ENCODE measurements around the gene HIF1AN.
"Not testable (repeated sequence)": the region's sequence is repeated elsewhere in the genome, so short reads cannot be mapped to it uniquely, and the experiment has no call there.

Gene HIF1AN

GRCh38 chr10:100567249-100567648 is 31.5 kb downstream of the HIF1AN start:
- DNase-seq (ENCODE audit: low read depth, low spot score) = no peak

- no peak for DNase-seq (ENCODE audit: low read depth, low spot score)
These were observed 32.1 kb downstream of the HIF1AN start for GRCh38 chr10:100567826-100568225.

DNA sequence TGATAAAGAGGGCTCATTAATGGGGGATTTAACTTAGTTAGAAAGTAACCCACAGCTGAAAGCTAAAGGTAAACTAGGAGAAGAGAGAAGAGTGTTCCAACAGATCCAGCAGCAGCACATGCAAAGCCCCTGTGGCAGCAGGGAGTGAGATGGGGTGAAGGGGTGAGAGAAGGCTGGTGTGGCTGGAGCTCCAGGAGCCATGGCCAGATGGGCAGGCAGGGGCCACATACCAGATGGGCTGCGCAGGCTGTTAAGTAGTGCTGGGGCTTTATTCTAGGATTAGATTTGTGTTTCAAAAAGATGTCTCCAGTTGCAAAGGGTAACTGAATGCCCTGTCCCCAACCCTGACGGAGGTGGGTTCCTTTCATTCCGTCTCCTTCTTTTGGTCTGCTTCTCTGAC is 33.2 kb downstream of the HIF1AN start:
- no peak for DNase-seq (ENCODE audit: low read depth, low spot score)

DNA sequence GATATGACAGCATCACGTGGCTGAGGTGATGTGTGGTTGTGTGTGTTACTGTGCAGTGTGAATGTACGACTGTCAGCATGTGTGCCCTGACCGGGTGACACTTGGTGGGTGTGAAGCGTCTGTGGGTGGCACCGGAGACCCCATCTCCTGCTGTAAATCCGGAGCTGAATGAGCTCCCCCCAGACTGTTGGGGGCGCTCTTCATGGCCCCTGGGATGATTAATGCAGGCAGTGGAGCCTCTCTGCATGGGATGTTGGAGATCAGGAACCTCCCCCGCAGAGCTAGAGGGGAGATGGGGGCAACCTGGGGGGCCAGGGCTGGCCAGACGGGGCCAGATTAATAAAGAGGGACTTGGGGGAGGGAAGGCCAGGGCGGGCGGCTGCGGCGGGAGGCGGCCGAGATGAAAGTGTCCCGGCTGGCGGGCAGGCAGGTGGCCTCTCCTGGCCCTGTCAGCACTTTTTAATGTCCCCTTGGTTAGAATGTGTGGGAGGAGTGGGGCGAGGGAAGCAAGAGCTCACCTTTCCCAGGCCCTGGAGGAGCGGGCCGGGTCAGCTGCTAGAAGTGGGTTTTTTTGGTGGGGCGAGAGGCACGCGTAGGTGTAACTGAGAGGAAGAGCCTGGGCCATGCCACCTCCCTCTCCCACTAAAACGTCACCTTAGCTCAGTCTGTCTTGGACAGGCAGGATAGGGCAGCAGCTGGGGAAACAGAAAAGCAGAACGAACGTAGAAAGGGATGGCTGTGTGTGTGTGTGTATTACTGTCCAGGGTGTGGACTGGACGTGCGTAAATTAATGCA is 34.1 kb downstream of the HIF1AN start:
- no peak for DNase-seq (ENCODE audit: low read depth, low spot score)

DNA sequence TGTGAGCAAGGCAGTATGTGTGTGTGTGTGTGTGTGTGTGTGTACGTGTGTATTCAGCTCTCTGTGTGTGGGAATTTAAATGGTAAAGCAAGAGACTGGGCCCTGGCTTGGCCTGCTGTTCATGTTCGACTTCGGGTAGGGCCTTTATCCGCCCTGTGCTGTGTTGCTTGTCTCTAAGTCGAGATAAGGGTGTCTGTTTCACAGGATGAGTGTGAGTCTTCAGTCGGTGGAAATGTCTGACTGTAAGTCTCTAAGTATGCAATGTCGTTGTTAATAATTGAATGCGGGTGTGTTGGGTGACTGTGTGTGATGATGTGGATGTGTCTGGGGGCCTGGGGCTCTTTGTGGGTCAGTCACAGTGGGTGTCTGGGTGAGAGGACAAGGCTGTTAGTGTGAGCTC is 34.8 kb downstream of the HIF1AN start:
- no peak for DNase-seq (ENCODE audit: low read depth, low spot score)

GRCh38 chr10:100571084-100571856 is 35.5 kb downstream of the HIF1AN start:
- DNase-seq (ENCODE audit: low read depth, low spot score) = no peak

- not testable (repeated sequence) for DNase-seq (ENCODE audit: low read depth, low spot score)
These were observed 39.4 kb downstream of the HIF1AN start for GRCh38 chr10:100575146-100575545.

DNA sequence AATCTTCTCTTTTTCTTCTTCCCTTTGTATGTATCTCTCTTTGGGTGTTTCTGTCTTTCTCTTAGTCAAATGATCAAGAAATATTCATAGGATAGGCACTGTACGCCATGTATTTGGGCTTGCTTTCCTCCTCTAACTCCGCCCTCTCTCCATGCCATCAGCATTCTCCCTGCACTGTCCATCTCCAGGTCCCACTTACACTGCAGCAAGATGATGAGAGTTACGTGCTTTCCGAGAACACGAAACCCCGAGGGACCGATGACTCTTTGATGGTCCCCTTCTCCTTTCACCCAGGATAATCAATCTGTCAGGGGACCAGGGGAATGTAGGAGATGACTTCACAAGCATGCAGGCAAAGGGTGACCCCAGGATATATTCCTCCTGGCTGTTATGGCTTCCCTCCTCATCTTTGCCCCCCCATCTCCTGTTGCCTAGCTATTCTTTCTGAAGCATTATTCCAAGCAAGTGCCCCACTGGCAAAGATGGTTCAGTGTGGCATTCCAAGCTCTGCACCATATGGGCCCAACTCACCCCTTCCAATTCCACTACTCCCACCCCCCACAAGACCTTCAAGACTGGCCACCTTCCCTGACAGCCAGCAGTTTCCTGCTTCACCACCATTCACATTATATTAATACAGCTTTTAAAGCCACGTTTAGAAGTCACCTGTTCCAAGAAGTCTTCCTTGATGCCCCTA is 40.0 kb downstream of the HIF1AN start:
- no peak for DNase-seq (ENCODE audit: low read depth, low spot score)

DNA sequence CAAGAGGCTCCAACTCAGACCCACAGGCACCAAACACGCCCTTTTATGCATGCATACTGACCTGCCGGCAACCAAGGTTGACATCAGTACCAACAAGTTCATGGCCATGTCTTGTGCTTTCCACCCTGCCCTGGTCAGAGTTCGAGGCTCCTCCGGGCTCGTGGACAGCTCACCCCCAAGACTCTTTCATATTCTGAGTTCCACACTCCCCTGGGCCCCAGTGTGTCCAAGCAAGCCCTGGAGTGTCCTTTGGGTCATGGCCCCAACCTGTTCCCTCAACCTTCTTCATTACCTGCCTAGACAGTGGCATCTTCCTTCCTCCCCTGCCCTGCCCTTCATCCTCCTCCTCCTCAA is 40.5 kb downstream of the HIF1AN start:
- no peak for DNase-seq (ENCODE audit: low read depth, low spot score)

GRCh38 chr10:100579261-100580090 is 43.7 kb downstream of the HIF1AN start:
- no peak for DNase-seq (ENCODE audit: low read depth, low spot score)

DNA sequence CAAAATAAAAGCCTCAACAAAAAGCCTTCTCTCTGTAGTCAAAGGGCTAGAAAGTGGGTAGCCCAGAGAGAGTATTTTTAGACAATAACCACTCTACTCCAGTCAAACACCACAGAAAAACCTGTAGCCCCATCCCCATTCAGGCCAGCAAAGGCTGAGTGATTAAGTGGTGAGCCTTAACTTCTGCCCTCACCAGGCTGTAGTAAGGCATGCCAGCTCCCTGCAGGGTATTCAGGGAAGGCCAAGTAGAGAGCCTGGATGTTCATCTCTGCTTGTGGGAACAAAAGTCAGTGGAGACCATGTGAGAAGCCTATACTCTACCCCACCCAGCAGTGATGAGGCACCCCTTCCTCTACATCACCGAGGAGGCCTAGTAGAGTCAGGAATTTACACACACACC is 51.2 kb downstream of the HIF1AN start:
- DNase-seq (ENCODE audit: low read depth, low spot score) = no peak

- no peak for DNase-seq (ENCODE audit: low read depth, low spot score)
These were observed 62.4 kb downstream of the HIF1AN start for GRCh38 chr10:100598166-100598565.

GRCh38 chr10:100600218-100600617 is 64.5 kb downstream of the HIF1AN start:
- DNase-seq (ENCODE audit: low read depth, low spot score) = no peak

GRCh38 chr10:100607439-100607838 is 71.7 kb downstream of the HIF1AN start:
- no peak for DNase-seq (ENCODE audit: low read depth, low spot score)
